Colonic mucosa (tissue), 4 donors: ENCODE data around the gene PLXNA4. TPM values are rescaled to one million over a fixed set of nuclear protein-coding genes. Genes with fewer than 3 reads are reported as not detected.

Experiments used
- DNase-seq: peaks from one replicate; pipeline ENCODE4 v3.0.0-alpha.2; 2020
- H3K27ac ChIP-seq: fragments of 200-600 bp; one replicate; pipeline ENCODE4 v1.8.0; 2021
- H3K27me3 ChIP-seq: fragments of 200-600 bp; one replicate; pipeline ENCODE4 v1.8.0; 2021
- H3K36me3 ChIP-seq: fragments of 200-600 bp; one replicate; pipeline ENCODE4 v1.8.0; 2021
- H3K4me1 ChIP-seq: fragments of 200-600 bp; one replicate; pipeline ENCODE4 v1.8.0; 2021; ENCODE audit warnings: mild to moderate bottlenecking
- H3K4me3 ChIP-seq: fragments of 200-600 bp; one replicate; pipeline ENCODE4 v1.8.0; 2021
- H3K9ac ChIP-seq, 2 donors: one replicate each; pipeline ENCODE4 v1.7.0; 2013; ENCODE audit warnings: control low read depth in 2 of 2, low read depth in 2 of 2, low read length in 2 of 2
- H3K9me3 ChIP-seq: fragments of 200-600 bp; one replicate; pipeline ENCODE4 v1.8.0; 2021
- intact Hi-C: fragments of 100-400 bp; cut with DNase I; formaldehyde crosslinking; loops from one replicate; pipeline ENCODE4 v1.14.1; 2022
- total RNA-seq, 2 donors: library from RNA; stranded (reverse); fragmentation: NEBNext Ultra II Directional in 1 of 2; extraction: Animal tissue kit (Norgen Biotek cat#: 25700) in 1 of 2; gene quantifications; one replicate each; pipeline ENCODE4 v1.2.1, GENCODE V29; 2021
- TF ChIP-seq, protein P1 (sequence below): fragments of 200-600 bp; IDR thresholded peaks from one replicate; pipeline ENCODE4 v1.8.0; 2022; ENCODE audit warnings: antibody characterized with exemption, mild to moderate bottlenecking
- donor health status: healthy.
- donor health status: DM: no; HTN: no; CAD: no.
- donor health status: DM: no; HTN: no; CAD: no.

Gene PLXNA4
- total RNA-seq, 2 donors from 2014 or later, result 0.15 to 0.77 TPM

DNA sequence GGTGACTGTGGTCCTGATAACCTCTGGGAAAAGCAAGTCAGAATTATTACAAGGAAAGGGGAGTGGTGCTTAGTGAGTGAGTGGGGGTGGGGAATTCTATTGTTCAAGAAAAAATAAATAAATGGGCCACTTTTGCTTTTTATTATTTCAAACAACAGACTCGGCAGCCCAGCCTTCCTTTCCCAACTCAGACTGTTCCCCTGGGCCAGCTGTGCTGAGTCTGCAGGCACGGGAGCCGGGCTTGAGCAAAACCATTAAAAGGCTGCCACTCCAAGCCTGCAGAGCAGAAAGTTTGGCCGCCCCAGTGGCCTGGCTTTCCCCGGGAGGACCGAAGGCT, 90.0 kb downstream of the PLXNA4 start:
- TF ChIP-seq, protein P1, sequence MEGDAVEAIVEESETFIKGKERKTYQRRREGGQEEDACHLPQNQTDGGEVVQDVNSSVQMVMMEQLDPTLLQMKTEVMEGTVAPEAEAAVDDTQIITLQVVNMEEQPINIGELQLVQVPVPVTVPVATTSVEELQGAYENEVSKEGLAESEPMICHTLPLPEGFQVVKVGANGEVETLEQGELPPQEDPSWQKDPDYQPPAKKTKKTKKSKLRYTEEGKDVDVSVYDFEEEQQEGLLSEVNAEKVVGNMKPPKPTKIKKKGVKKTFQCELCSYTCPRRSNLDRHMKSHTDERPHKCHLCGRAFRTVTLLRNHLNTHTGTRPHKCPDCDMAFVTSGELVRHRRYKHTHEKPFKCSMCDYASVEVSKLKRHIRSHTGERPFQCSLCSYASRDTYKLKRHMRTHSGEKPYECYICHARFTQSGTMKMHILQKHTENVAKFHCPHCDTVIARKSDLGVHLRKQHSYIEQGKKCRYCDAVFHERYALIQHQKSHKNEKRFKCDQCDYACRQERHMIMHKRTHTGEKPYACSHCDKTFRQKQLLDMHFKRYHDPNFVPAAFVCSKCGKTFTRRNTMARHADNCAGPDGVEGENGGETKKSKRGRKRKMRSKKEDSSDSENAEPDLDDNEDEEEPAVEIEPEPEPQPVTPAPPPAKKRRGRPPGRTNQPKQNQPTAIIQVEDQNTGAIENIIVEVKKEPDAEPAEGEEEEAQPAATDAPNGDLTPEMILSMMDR, result no peak
- no peaks in the 10 kb centered on the region for H3K36me3 ChIP-seq
- no peaks in the 10 kb centered on the region for H3K9me3 ChIP-seq
- H3K27ac ChIP-seq, result no peak overlapping the region
- no peak overlapping the region for H3K4me3 ChIP-seq
- H3K9ac ChIP-seq, result no peak overlapping the region
- H3K4me1 ChIP-seq, result no peaks in the 10 kb centered on the region
- intact Hi-C loops, result no loop called here
- DNase-seq, result no peak
- H3K27me3 ChIP-seq, result no peaks in the 10 kb centered on the region

DNA sequence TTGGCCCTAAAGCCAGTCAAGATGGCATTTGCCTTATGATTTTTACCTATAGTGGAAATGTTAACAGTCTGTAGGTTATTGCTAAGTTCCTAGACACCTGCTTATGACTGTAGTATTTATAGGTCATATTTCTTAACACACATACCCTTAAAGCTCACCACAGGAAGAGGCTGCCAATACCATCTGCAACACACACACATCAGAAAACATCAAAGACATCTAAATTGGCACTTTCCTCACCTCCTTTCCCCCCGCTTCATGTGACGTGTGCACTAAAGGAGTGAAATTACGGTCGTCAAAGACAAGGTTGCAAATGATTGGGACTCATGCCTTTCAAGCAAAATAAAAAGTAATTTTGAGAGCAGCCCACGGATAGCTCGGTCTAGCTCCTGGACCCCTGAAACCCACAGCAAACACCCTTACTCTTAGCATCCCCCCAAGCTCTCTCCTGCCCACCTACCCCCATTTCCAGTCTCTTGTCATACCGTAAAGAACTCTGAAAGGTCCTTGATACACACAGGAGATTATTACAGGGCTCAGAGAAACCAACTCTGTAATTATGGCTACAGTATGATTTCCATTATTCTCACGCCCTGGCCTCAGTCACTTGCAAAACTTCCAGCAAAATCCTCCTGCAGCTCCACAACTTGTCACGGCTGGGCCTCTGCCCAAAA, 90.5 kb downstream of the PLXNA4 start:
- H3K9me3 ChIP-seq, result no peaks in the 10 kb centered on the region
- no peak overlapping the region for H3K4me3 ChIP-seq
- no peak for DNase-seq
- H3K27ac ChIP-seq, result no peak overlapping the region
- TF ChIP-seq, protein P1, result no peak
- no peaks in the 10 kb centered on the region for H3K36me3 ChIP-seq
- H3K27me3 ChIP-seq, result no peaks in the 10 kb centered on the region
- no peaks in the 10 kb centered on the region for H3K4me1 ChIP-seq
- intact Hi-C loops, result no loop called here
- no peak overlapping the region for H3K9ac ChIP-seq

DNA sequence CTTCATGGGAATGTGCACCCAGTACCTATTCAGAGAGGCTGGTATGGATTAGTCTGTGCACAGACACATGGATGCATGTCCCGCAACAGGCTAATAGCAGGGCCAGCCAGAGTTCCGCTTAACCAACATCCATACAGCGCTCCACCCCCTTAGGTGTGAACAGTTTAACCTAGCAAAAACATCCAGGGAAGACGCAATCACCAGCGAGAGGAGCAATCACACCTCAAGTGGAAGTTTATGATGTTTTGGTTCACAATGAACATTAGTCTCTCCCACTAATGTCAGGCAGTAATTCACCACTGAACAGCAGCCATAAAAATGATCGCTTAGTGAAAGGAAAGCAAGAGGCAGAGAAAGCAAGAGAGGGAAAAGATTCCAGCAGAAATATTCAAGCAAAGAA, 91.1 kb downstream of the PLXNA4 start:
- no peak for DNase-seq
- no peak overlapping the region for H3K27ac ChIP-seq
- intact Hi-C loops, result no loop called here
- H3K36me3 ChIP-seq, result no peaks in the 10 kb centered on the region
- H3K9ac ChIP-seq, result no peak overlapping the region
- H3K27me3 ChIP-seq, result no peaks in the 10 kb centered on the region
- H3K4me3 ChIP-seq, result no peak overlapping the region
- no peaks in the 10 kb centered on the region for H3K9me3 ChIP-seq
- H3K4me1 ChIP-seq, result no peaks in the 10 kb centered on the region
- TF ChIP-seq, protein P1, result no peak

DNA sequence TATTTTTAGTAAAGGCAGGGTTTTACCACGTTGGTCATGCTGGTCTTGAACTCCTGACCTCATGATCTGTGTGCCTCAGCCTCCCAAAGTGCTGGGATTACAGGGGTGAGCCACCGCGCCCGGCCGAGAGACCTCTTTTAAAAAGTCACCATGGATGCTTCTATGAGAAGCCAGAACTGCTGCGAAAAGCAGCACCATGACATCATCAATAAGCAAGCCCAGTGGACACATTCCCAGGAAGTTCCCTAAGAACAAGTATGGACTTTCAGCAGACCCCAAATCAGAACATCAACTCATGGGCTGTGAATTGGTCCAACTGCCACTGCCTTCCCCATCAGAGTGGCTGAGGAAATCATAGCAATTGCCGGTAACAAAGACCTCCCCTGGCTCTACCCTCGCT, 93.4 kb downstream of the PLXNA4 start:
- Histone ChIP-seq H3K9me3 (no peaks in the 10 kb centered on the region), H3K9ac (no peak overlapping the region), H3K4me3 (no peak overlapping the region), H3K27me3 (no peaks in the 10 kb centered on the region), H3K27ac (no peak overlapping the region), H3K36me3 (no peaks in the 10 kb centered on the region), H3K4me1 (no peaks in the 10 kb centered on the region)
- TF ChIP-seq, protein P1, result no peak
- intact Hi-C loops, result no loop called here
- DNase-seq, result no peak

DNA sequence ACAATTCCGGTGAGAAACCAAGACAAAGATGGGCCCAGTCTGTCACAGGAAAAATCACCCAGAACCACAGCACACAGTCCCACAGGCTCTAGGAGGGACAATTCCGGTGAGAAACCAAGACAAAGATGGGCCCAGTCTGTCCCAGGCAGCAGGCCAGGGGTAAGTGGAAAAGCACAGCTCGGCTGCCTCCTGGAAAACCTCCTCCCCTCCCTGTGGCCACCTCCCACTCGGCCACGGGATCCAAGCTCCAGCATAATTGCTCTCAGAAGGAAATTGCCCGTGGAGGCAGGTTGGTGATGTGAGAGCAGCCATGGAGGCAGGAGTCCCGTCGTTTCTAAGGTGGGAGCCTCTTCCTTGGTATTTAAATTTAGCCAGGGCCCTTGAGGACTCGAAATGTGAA, 95.7 kb downstream of the PLXNA4 start:
- Histone ChIP-seq H3K9ac (no peak overlapping the region), H3K4me3 (no peak overlapping the region), H3K36me3 (no peaks in the 10 kb centered on the region), H3K27ac (no peak overlapping the region), H3K27me3 (no peaks in the 10 kb centered on the region), H3K9me3 (no peaks in the 10 kb centered on the region), H3K4me1 (no peaks in the 10 kb centered on the region)
- TF ChIP-seq, protein P1, result no peak
- no peak for DNase-seq
- intact Hi-C loops, result no loop called here
